ENCODE results near the gene TNFRSF4. TPM values are rescaled to one million over a fixed set of nuclear protein-coding genes. Genes with fewer than 3 reads are reported as not detected.

The TNFRSF4 gene
- total and polyA plus RNA-seq, 2 of the 8 experiments (the other 6 are each of a cell fraction or from before 2014, with no cell fraction given), result 0.06 TPM; not detected in 1

GRCh38 chr1:1204998-1205768 is 8.8 kb downstream of the TNFRSF4 start:
- POLR2A ChIA-PET (ENCODE audit: partially characterized antibody), result interaction anchor here (0.8 kb wide), 1 partner anchor 37 kb away, joined by 3 read pairs; no protein-coding TSS in a partner anchor
- no peak overlapping the region for H2BK15ac ChIP-seq (ENCODE audit: low read length)
- H4K91ac ChIP-seq (replicated peaks; ENCODE audit: insufficient read length, low read length), result no peak overlapping the region
- H3K23me2 ChIP-seq (ENCODE audit: low read depth, low read length), result peaks cover 8% of the 10 kb centered on the region; the same call in 1 of the 2 replicates
- no peak overlapping the region for H2BK20ac ChIP-seq (ENCODE audit: low read length)
- H3K4me2 ChIP-seq (ENCODE audit: insufficient read depth in 1 of 2, low read depth in 2 of 2, low read length in 2 of 2), result peak overlapping the region in 1 of 2 experiments; percentile 67; a peak in 2 of 4 replicates
- CTCF ChIA-PET (ENCODE audit: partially characterized antibody), result interaction anchor here (0.6 to 1.9 kb wide), 14 partner anchors 10 to 167 kb away, joined by 3 to 5 read pairs (median 3); no protein-coding TSS in a partner anchor
- H3K14ac ChIP-seq (ENCODE audit: insufficient read length), result no peak overlapping the region
- H3K79me2 ChIP-seq (ENCODE audit: control insufficient read depth in 1 of 2, insufficient read depth in 2 of 2, low read length in 2 of 2), result no peaks in the 10 kb centered on the region
- no peak overlapping the region for H2BK12ac ChIP-seq (ENCODE audit: low read depth, low read length)
- no peak overlapping the region for H3K18ac ChIP-seq (ENCODE audit: extremely low read depth, low read length)
- H3K23ac ChIP-seq (ENCODE audit: insufficient read length), result no peak overlapping the region
- no peak overlapping the region for H2BK5ac ChIP-seq (ENCODE audit: low read depth, low read length)
- no peak overlapping the region for H3K4me3 ChIP-seq (ENCODE audit: extremely low read depth in 1 of 4, insufficient read depth in 2 of 4, low read depth in 3 of 4, low read length in 4 of 4)
- no peak overlapping the region for H3K9ac ChIP-seq (replicated peaks in 1 of 4; ENCODE audit: extremely low read depth in 1 of 4, low read depth in 3 of 4, low read length in 3 of 4)
- no peak overlapping the region for H3K56ac ChIP-seq (replicated peaks; ENCODE audit: insufficient read length, low read depth, low read length)
- no peak overlapping the region for H3K27ac ChIP-seq (ENCODE audit: low read depth, low read length)
- no peaks in the 10 kb centered on the region for H3K9me3 ChIP-seq (ENCODE audit: insufficient read depth in 2 of 2, low read depth in 1 of 2, low read length in 1 of 2)
- H3K79me1 ChIP-seq (ENCODE audit: low read depth, low read length), result no peaks in the 10 kb centered on the region
- no peak overlapping the region for H2AFZ ChIP-seq (ENCODE audit: low read length)
- H4K20me1 ChIP-seq (replicated peaks in 1 of 2; ENCODE audit: control insufficient read depth in 1 of 2, insufficient read depth in 2 of 2, low read length in 2 of 2), result no peaks in the 10 kb centered on the region
- no peak overlapping the region for H2BK120ac ChIP-seq (replicated peaks; ENCODE audit: low read depth, low read length)
- H2AK5ac ChIP-seq (ENCODE audit: low read depth, low read length), result peak overlapping the region; percentile 19; the same call in 1 of the 2 replicates
- H3K27me3 ChIP-seq (replicated peaks in 1 of 4; ENCODE audit: control insufficient read depth in 3 of 4, extremely low read depth in 1 of 4, insufficient read depth in 3 of 4, low read length in 3 of 4), result peaks cover 2 to 19% (median 17%) of the 10 kb centered on the region in 4 experiments
- WGBS, 2 experiments (ENCODE audit: extremely low coverage in 1 of 2, insufficient coverage in 1 of 2, insufficient read length in 1 of 2, insufficient replicate concordance in 2 of 2, low coverage in 1 of 2, low lambda C conversion rate in 2 of 2, missing lambda C conversion rate in 1 of 2), result 88% methylated on average over 17 of the region's 19 CpGs; no CpG with 5 or more reads in 1 of the 2 experiments
- no peak overlapping the region for H4K5ac ChIP-seq (ENCODE audit: insufficient read length, low read depth, low read length)
- no peaks in the 10 kb centered on the region for H3K36me3 ChIP-seq (ENCODE audit: control insufficient read depth in 2 of 4, insufficient read depth in 4 of 4, low read length in 3 of 4)
- TF ChIP-seq TEAD4 (IDR thresholded peaks at IDR 0.05; ENCODE audit: low read depth, low read length) (no peak), TAF1 (IDR thresholded peaks at IDR 0.05; ENCODE audit: low read depth, low read length) (no peak), JUND (IDR thresholded peaks at IDR 0.05; ENCODE audit: low read length) (no peak), TAF7 (optimal IDR thresholded peaks at IDR 0.05; ENCODE audit: borderline replicate concordance, low read depth, low read length) (no peak)
- no peak for FAIRE-seq
- peaks cover 0 to 16% (median 6%) of the 10 kb centered on the region in 4 experiments; a peak in 6 of 7 replicates for H3K4me1 ChIP-seq (replicated peaks in 1 of 4; ENCODE audit: control insufficient read depth in 3 of 4, insufficient read depth in 4 of 4, low read length in 3 of 4)
- H4K8ac ChIP-seq (ENCODE audit: extremely low read depth, insufficient read depth, low read length), result no peak overlapping the region; the same call in 1 of the 2 replicates
- no peak for DNase-seq (ENCODE audit: low read depth in 1 of 2, low spot score in 2 of 2)
- no peak overlapping the region for H3K4ac ChIP-seq (replicated peaks; ENCODE audit: insufficient read length, low read depth, low read length)
